ENCODE results near the gene TLCD3B. TPM values are rescaled to one million over a fixed set of nuclear protein-coding genes. Genes with fewer than 3 reads are reported as not detected.

Gene TLCD3B
- polyA plus RNA-seq, 1 donor from 2014 or later, result 18.9 TPM

DNA sequence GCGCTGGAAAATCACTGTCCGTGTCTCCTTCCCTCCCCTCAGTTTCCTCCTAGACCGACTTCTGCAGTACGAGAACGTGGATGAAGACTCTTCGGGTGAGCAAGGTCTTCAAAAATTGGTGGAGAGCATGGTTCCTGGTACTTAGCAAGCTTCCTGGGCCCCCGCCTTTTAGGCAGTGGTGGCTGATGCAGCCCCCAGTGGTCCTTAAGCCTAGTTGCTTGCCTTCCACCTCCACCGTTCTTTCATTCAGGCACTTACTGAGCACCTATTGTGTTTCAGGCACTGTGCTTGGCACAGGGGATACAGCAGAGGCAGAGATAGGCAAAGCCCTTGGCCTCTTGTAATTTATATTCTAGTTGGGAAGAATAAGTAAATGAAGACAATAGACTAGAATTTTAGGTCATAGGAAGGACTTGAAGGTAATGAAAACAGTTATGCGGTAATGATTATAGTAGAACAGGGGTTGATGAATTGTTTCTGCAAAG, 34.3 kb downstream of the TLCD3B start:
- peak overlapping the region; percentile 96 for H3K9ac ChIP-seq (ENCODE audit: low read length)
- no peaks in the 10 kb centered on the region for H3K9me3 ChIP-seq (ENCODE audit: low read length)
- H3K36me3 ChIP-seq (ENCODE audit: insufficient read depth, low read length), result no peaks in the 10 kb centered on the region
- TF ChIP-seq SMC3 (conservative IDR thresholded peaks at IDR 0.05; ENCODE audit: poor library complexity) (no peak), REST (IDR thresholded peaks at IDR 0.05; ENCODE audit: borderline replicate concordance) (no peak), TAF1 (IDR thresholded peaks at IDR 0.05; ENCODE audit: low read depth) (no peak), MXI1 (conservative IDR thresholded peaks at IDR 0.05; ENCODE audit: poor library complexity, severe bottlenecking) (no peak), CTCF (IDR thresholded peaks at IDR 0.05; ENCODE audit: poor library complexity, severe bottlenecking) (no peak), EZH2 (IDR thresholded peaks at IDR 0.05; ENCODE audit: borderline replicate concordance, insufficient read depth, low read length, poor library complexity, severe bottlenecking) (no peak), POLR2AphosphoS5 (IDR thresholded peaks at IDR 0.05) (no peak), EP300 (conservative IDR thresholded peaks at IDR 0.05; ENCODE audit: poor library complexity, severe bottlenecking) (no peak), RAD21 (conservative IDR thresholded peaks at IDR 0.05) (no peak)
- no peaks in the 10 kb centered on the region for H3F3A ChIP-seq (ENCODE audit: insufficient read depth, low read length, poor library complexity, severe bottlenecking)
- no peaks in the 10 kb centered on the region for H3K9me2 ChIP-seq (ENCODE audit: insufficient read depth, low read length)
- H3K79me2 ChIP-seq (replicated peaks; ENCODE audit: insufficient read depth, low read length), result peaks cover 7% of the 10 kb centered on the region
- H2AFZ ChIP-seq (ENCODE audit: low read depth, low read length), result no peak overlapping the region
- H3K4me3 ChIP-seq (ENCODE audit: low read length), result peak overlapping the region; percentile 94
- no peaks in the 10 kb centered on the region for H3K27me3 ChIP-seq (ENCODE audit: insufficient read depth, low read depth, low read length)
- H3K4me2 ChIP-seq (ENCODE audit: low read length), result peak overlapping the region; percentile 80
- H4K20me1 ChIP-seq (ENCODE audit: insufficient read depth), result no peaks in the 10 kb centered on the region
- H3K27ac ChIP-seq (ENCODE audit: low read length), result no peak overlapping the region

DNA sequence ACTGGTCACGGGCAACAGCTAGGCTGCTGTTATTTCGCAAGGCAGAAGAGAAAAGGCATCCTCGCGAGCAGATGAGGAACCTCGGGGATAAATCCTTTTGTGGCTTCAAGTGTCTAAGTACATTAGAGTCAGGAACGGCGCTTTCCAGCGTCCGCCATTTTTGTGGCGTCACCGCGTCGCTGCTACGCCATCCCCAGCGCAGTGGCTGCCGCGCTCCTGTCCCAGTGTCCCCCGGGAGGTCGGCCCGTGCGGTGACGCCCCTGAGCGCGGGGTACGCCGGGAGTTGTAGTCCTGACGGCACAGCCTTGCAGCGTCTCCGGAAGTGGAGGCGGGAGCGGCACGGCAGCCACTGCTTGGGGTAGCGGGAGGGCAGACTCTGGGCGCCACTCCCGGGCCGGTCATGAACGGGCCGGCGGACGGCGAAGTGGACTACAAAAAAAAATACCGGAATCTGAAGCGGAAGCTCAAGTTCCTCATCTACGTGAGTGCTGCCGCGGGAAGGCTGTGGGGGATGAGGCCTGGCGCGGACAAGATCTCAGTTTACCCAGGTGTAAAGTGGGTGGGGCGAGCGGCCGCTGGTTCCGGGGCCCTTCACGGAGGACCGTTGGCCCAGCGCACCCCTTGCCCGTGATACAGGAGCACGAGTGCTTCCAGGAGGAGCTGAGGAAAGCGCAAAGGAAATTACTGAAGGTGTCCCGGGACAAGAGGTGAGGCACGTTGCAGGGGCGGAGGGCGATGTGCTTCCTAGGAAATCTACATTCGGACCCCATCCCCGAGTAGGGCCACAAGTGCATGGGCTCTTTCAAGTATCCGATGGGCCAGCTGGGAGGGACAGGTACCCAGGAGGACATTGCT, 34.9 kb downstream of the TLCD3B start, which contains the start of gene INO80E:
Gene INO80E (plus strand): TSS at position 331 of the 855 bp plus-strand sequence. CDS start 70 bp downstream, at position 401.
- no peaks in the 10 kb centered on the region for H3K9me3 ChIP-seq (ENCODE audit: low read length)
- peak within 1 kb of the TSS; percentile 97 for H3K27ac ChIP-seq (ENCODE audit: low read length)
- H4K20me1 ChIP-seq (ENCODE audit: insufficient read depth), result no peaks in the 10 kb centered on the region
- peak within 1 kb of the TSS; percentile 96 for H2AFZ ChIP-seq (ENCODE audit: low read depth, low read length)
- peaks cover 7% of the 10 kb centered on the region for H3K79me2 ChIP-seq (replicated peaks; ENCODE audit: insufficient read depth, low read length)
- H3K27me3 ChIP-seq (ENCODE audit: insufficient read depth, low read depth, low read length), result no peaks in the 10 kb centered on the region
- no peaks in the 10 kb centered on the region for H3F3A ChIP-seq (ENCODE audit: insufficient read depth, low read length, poor library complexity, severe bottlenecking)
- peak within 1 kb of the TSS; percentile 96 for H3K9ac ChIP-seq (ENCODE audit: low read length)
- no peaks in the 10 kb centered on the region for H3K36me3 ChIP-seq (ENCODE audit: insufficient read depth, low read length)
- TF ChIP-seq EP300 (conservative IDR thresholded peaks at IDR 0.05; ENCODE audit: poor library complexity, severe bottlenecking) (peak; percentile 79), RAD21 (conservative IDR thresholded peaks at IDR 0.05) (peak; percentile 51), EZH2 (IDR thresholded peaks at IDR 0.05; ENCODE audit: borderline replicate concordance, insufficient read depth, low read length, poor library complexity, severe bottlenecking) (no peak), TAF1 (IDR thresholded peaks at IDR 0.05; ENCODE audit: low read depth) (no peak), CTCF (IDR thresholded peaks at IDR 0.05; ENCODE audit: poor library complexity, severe bottlenecking) (peak; percentile 30), POLR2AphosphoS5 (IDR thresholded peaks at IDR 0.05) (peak; percentile 87), MXI1 (conservative IDR thresholded peaks at IDR 0.05; ENCODE audit: poor library complexity, severe bottlenecking) (peak; percentile 73), REST (IDR thresholded peaks at IDR 0.05; ENCODE audit: borderline replicate concordance) (peak; percentile 12), SMC3 (conservative IDR thresholded peaks at IDR 0.05; ENCODE audit: poor library complexity) (peak; percentile 37)
- H3K4me2 ChIP-seq (ENCODE audit: low read length), result peak within 1 kb of the TSS; percentile 80
- peak within 1 kb of the TSS; percentile 94 for H3K4me3 ChIP-seq (ENCODE audit: low read length)
- H3K9me2 ChIP-seq (ENCODE audit: insufficient read depth, low read length), result no peaks in the 10 kb centered on the region

All from neural cell (in vitro differentiated cells).